ENCODE measurements around the gene TBC1D8B. TPM values are rescaled to one million over a fixed set of nuclear protein-coding genes. Genes with fewer than 3 reads are reported as not detected.

The TBC1D8B gene
- total RNA-seq, 4 donors from 2014 or later: 14.8 to 25.3 (median 19.8) TPM

Other genes with a start within 250 kb of the TBC1D8B start
- 10 to 100 TPM in 2 of 4 donors, 1 to 10 TPM in 2; 5.5 to 21.0 (median 11.4) TPM for gene RADX, start 190.7 kb upstream of the TBC1D8B start, total RNA-seq
- 10 to 100 TPM; 46.5 to 68.6 (median 63.5) TPM for gene RNF128, start 76.0 kb upstream of the TBC1D8B start, total RNA-seq
- not detected for gene RIPPLY1, start 100.7 kb downstream of the TBC1D8B start, total RNA-seq
- under 1 TPM in 2 of 4 donors, not detected in 2; 0.29 to 0.34 TPM for gene CLDN2, start 117.7 kb downstream of the TBC1D8B start, total RNA-seq
- gene MORC4, start 197.5 kb downstream of the TBC1D8B start, total RNA-seq: 10 to 100 TPM; 15.3 to 24.6 (median 18.6) TPM

Measured in thyroid gland (tissue), 4 donors.